Measurements from ENCODE around the gene BARX2. TPM values are rescaled to one million over a fixed set of nuclear protein-coding genes. Genes with fewer than 3 reads are reported as not detected.

The BARX2 gene
- polyA plus RNA-seq, 1 of the 3 experiments (the other 2 are of a cell fraction): not detected

- Histone ChIP-seq H3K27me3 (ENCODE audit: insufficient read depth) (peaks cover 16% of the 10 kb centered on the region; the same call in 1 of the 2 replicates), H3K9me2 (no peaks in the 10 kb centered on the region), H4K20me1 (ENCODE audit: insufficient read depth) (no peaks in the 10 kb centered on the region), H3F3A (replicated peaks; ENCODE audit: insufficient read depth) (no peaks in the 10 kb centered on the region), H2AFZ (ENCODE audit: low read depth) (no peak overlapping the region), H3K27ac (ENCODE audit: low read depth in 2 of 2, low read length in 1 of 2) (no peak overlapping the region), H3K4me3 (ENCODE audit: low read depth in 2 of 2, low read length in 1 of 2) (no peak overlapping the region), H3K79me2 (ENCODE audit: insufficient read depth) (no peaks in the 10 kb centered on the region), H3K4me1 (ENCODE audit: control insufficient read depth in 1 of 2, insufficient read depth in 2 of 2, low read depth in 1 of 2, low read length in 1 of 2) (no peaks in the 10 kb centered on the region), H3K4me2 (no peak overlapping the region), H3K9ac (no peak overlapping the region), H3K9me3 (no peaks in the 10 kb centered on the region), H3K36me3 (replicated peaks in 1 of 2; ENCODE audit: control insufficient read depth in 1 of 2, insufficient read depth in 2 of 2, low read length in 1 of 2) (no peaks in the 10 kb centered on the region)
- ChIA-PET POLR2A (no interaction called here), CTCF (no interaction called here)
- no peak for DNase-seq
- whole genome bisulfite sequencing (ENCODE audit: low lambda C conversion rate): 21% methylated on average over 3 of the region's 3 CpGs
- TF ChIP-seq, protein P1, sequence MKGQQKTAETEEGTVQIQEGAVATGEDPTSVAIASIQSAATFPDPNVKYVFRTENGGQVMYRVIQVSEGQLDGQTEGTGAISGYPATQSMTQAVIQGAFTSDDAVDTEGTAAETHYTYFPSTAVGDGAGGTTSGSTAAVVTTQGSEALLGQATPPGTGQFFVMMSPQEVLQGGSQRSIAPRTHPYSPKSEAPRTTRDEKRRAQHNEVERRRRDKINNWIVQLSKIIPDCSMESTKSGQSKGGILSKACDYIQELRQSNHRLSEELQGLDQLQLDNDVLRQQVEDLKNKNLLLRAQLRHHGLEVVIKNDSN (IDR thresholded peaks at IDR 0.05; ENCODE audit: borderline replicate concordance, low read depth): no peak
- TF ChIP-seq YY1 (IDR thresholded peaks at IDR 0.05; ENCODE audit: low read depth) (no peak), SMC3 (IDR thresholded peaks at IDR 0.05; ENCODE audit: low read depth, low read length) (no peak), GABPA (IDR thresholded peaks at IDR 0.05; ENCODE audit: low read depth) (no peak), NFIC (IDR thresholded peaks at IDR 0.05; ENCODE audit: borderline replicate concordance) (no peak), FOXJ3 (CRISPR knock-in tag; IDR thresholded peaks at IDR 0.05) (no peak), POLR2AphosphoS5 (IDR thresholded peaks at IDR 0.05; ENCODE audit: low read depth, low read length) (no peak), GATA2 (CRISPR knock-in tag; IDR thresholded peaks at IDR 0.05) (no peak), MXI1 (IDR thresholded peaks at IDR 0.05; ENCODE audit: low read depth, low read length) (no peak), TCF12 (IDR thresholded peaks at IDR 0.05) (no peak), ELF1 (IDR thresholded peaks at IDR 0.05) (no peak), TAF1 (IDR thresholded peaks at IDR 0.05; ENCODE audit: borderline replicate concordance, low read depth, low read length) (no peak), SIN3A (IDR thresholded peaks at IDR 0.05; ENCODE audit: borderline replicate concordance, low read depth, low read length) (no peak)
- TF ChIP-seq, protein P2, sequence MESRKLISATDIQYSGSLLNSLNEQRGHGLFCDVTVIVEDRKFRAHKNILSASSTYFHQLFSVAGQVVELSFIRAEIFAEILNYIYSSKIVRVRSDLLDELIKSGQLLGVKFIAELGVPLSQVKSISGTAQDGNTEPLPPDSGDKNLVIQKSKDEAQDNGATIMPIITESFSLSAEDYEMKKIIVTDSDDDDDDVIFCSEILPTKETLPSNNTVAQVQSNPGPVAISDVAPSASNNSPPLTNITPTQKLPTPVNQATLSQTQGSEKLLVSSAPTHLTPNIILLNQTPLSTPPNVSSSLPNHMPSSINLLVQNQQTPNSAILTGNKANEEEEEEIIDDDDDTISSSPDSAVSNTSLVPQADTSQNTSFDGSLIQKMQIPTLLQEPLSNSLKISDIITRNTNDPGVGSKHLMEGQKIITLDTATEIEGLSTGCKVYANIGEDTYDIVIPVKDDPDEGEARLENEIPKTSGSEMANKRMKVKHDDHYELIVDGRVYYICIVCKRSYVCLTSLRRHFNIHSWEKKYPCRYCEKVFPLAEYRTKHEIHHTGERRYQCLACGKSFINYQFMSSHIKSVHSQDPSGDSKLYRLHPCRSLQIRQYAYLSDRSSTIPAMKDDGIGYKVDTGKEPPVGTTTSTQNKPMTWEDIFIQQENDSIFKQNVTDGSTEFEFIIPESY (IDR thresholded peaks at IDR 0.05; ENCODE audit: borderline replicate concordance, low read depth): no peak
These were observed 34.8 kb downstream of the BARX2 start for GRCh38 chr11:129410395-129410960.

- WGBS (ENCODE audit: low lambda C conversion rate): 21% methylated on average over 4 of the region's 4 CpGs
- no peak for DNase-seq
- no peaks in the 10 kb centered on the region for H4K20me1 ChIP-seq (ENCODE audit: insufficient read depth)
- H3K4me2 ChIP-seq: no peak overlapping the region
- no peak overlapping the region for H3K9ac ChIP-seq
- H3F3A ChIP-seq (replicated peaks; ENCODE audit: insufficient read depth): no peaks in the 10 kb centered on the region
- ChIA-PET CTCF (interaction anchor here (2.1 kb wide), 1 partner anchor 48 kb away, joined by 6 read pairs; no protein-coding TSS in a partner anchor), POLR2A (no interaction called here)
- no peak overlapping the region for H3K4me3 ChIP-seq (ENCODE audit: low read depth in 2 of 2, low read length in 1 of 2)
- H3K79me2 ChIP-seq (ENCODE audit: insufficient read depth): no peaks in the 10 kb centered on the region
- H3K27me3 ChIP-seq (ENCODE audit: insufficient read depth): peaks cover 3% of the 10 kb centered on the region; the same call in 1 of the 2 replicates
- no peaks in the 10 kb centered on the region for H3K4me1 ChIP-seq (ENCODE audit: control insufficient read depth in 1 of 2, insufficient read depth in 2 of 2, low read depth in 1 of 2, low read length in 1 of 2)
- no peak overlapping the region for H3K27ac ChIP-seq (ENCODE audit: low read depth in 2 of 2, low read length in 1 of 2)
- H2AFZ ChIP-seq (ENCODE audit: low read depth): no peak overlapping the region
- no peaks in the 10 kb centered on the region for H3K9me3 ChIP-seq
- H3K36me3 ChIP-seq (replicated peaks in 1 of 2; ENCODE audit: control insufficient read depth in 1 of 2, insufficient read depth in 2 of 2, low read length in 1 of 2): no peaks in the 10 kb centered on the region
- H3K9me2 ChIP-seq: no peaks in the 10 kb centered on the region
- TF ChIP-seq, protein P3, sequence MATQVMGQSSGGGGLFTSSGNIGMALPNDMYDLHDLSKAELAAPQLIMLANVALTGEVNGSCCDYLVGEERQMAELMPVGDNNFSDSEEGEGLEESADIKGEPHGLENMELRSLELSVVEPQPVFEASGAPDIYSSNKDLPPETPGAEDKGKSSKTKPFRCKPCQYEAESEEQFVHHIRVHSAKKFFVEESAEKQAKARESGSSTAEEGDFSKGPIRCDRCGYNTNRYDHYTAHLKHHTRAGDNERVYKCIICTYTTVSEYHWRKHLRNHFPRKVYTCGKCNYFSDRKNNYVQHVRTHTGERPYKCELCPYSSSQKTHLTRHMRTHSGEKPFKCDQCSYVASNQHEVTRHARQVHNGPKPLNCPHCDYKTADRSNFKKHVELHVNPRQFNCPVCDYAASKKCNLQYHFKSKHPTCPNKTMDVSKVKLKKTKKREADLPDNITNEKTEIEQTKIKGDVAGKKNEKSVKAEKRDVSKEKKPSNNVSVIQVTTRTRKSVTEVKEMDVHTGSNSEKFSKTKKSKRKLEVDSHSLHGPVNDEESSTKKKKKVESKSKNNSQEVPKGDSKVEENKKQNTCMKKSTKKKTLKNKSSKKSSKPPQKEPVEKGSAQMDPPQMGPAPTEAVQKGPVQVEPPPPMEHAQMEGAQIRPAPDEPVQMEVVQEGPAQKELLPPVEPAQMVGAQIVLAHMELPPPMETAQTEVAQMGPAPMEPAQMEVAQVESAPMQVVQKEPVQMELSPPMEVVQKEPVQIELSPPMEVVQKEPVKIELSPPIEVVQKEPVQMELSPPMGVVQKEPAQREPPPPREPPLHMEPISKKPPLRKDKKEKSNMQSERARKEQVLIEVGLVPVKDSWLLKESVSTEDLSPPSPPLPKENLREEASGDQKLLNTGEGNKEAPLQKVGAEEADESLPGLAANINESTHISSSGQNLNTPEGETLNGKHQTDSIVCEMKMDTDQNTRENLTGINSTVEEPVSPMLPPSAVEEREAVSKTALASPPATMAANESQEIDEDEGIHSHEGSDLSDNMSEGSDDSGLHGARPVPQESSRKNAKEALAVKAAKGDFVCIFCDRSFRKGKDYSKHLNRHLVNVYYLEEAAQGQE (IDR thresholded peaks at IDR 0.05; ENCODE audit: low read depth, low read length): no peak
- no peak for TF ChIP-seq FOXJ3 (CRISPR knock-in tag; IDR thresholded peaks at IDR 0.05)
- TF ChIP-seq, protein P4, sequence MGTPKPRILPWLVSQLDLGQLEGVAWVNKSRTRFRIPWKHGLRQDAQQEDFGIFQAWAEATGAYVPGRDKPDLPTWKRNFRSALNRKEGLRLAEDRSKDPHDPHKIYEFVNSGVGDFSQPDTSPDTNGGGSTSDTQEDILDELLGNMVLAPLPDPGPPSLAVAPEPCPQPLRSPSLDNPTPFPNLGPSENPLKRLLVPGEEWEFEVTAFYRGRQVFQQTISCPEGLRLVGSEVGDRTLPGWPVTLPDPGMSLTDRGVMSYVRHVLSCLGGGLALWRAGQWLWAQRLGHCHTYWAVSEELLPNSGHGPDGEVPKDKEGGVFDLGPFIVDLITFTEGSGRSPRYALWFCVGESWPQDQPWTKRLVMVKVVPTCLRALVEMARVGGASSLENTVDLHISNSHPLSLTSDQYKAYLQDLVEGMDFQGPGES (IDR thresholded peaks at IDR 0.05; ENCODE audit: low read depth, low read length): no peak
- no peak for TF ChIP-seq EP300 (IDR thresholded peaks at IDR 0.05; ENCODE audit: borderline replicate concordance in 1 of 2, low read depth in 1 of 2, low read length in 1 of 2)
- no peak for TF ChIP-seq TEAD4 (IDR thresholded peaks at IDR 0.05; ENCODE audit: borderline replicate concordance, insufficient read depth)
- no peak for TF ChIP-seq SMC3 (IDR thresholded peaks at IDR 0.05; ENCODE audit: low read depth, low read length)
- TF ChIP-seq RFX5 (IDR thresholded peaks at IDR 0.05; ENCODE audit: low read length): no peak
- TF ChIP-seq GABPA (IDR thresholded peaks at IDR 0.05; ENCODE audit: low read depth): no peak
- TF ChIP-seq RAD21 (IDR thresholded peaks at IDR 0.05; ENCODE audit: low read length): no peak
- TF ChIP-seq TAF1 (IDR thresholded peaks at IDR 0.05; ENCODE audit: borderline replicate concordance, low read depth, low read length): no peak
- no peak for TF ChIP-seq TCF12 (IDR thresholded peaks at IDR 0.05)
- no peak for TF ChIP-seq MEF2A (IDR thresholded peaks at IDR 0.05; ENCODE audit: borderline replicate concordance, low read depth)
These were observed 36.8 kb downstream of the BARX2 start for GRCh38 chr11:129412494-129412893.
